Measurements from ENCODE around the gene TAS1R1.
"Not testable (repeated sequence)": the region's sequence is repeated elsewhere in the genome, so short reads cannot be mapped to it uniquely, and the experiment has no call there.

The TAS1R1 gene

GRCh38 chr1:6592441-6592840 lies 37.3 kb downstream of the TAS1R1 start:
- no peak for DNase-seq

GRCh38 chr1:6592865-6593593 lies 37.9 kb downstream of the TAS1R1 start:
- no peak for DNase-seq

- no peak for DNase-seq
These were observed 38.7 kb downstream of the TAS1R1 start for GRCh38 chr1:6593810-6594209.

- DNase-seq = no peak
These were observed 40.1 kb downstream of the TAS1R1 start for GRCh38 chr1:6594977-6595740.

GRCh38 chr1:6596351-6596750 lies 41.2 kb downstream of the TAS1R1 start:
- no peak for DNase-seq

GRCh38 chr1:6596886-6597776 lies 42.0 kb downstream of the TAS1R1 start:
- DNase-seq = no peak

- DNase-seq = no peak
These were observed 42.6 kb downstream of the TAS1R1 start for GRCh38 chr1:6597777-6598131.

- peak; percentile 38 for DNase-seq
These were observed 44.3 kb downstream of the TAS1R1 start for GRCh38 chr1:6599141-6599975.

- DNase-seq = not testable (repeated sequence)
These were observed 44.9 kb downstream of the TAS1R1 start for GRCh38 chr1:6599991-6600390.

GRCh38 chr1:6600410-6601048 lies 45.4 kb downstream of the TAS1R1 start:
- no peak for DNase-seq

GRCh38 chr1:6601049-6601922 lies 46.2 kb downstream of the TAS1R1 start:
- peak; percentile 67 for DNase-seq

GRCh38 chr1:6601923-6602668 lies 47.0 kb downstream of the TAS1R1 start:
- no peak for DNase-seq

GRCh38 chr1:6602669-6603237 lies 47.6 kb downstream of the TAS1R1 start, which contains the start of gene KLHL21:
Gene KLHL21, minus strand, starts transcription at chr1:6602869. Its CDS starts 52 bp downstream, at chr1:6602817.
- peak; percentile 81 for DNase-seq

- peak; percentile 54 for DNase-seq
These were observed 48.3 kb downstream of the TAS1R1 start for GRCh38 chr1:6603238-6603914.

GRCh38 chr1:6603915-6604558 lies 48.9 kb downstream of the TAS1R1 start:
- DNase-seq = no peak

- DNase-seq = no peak
These were observed 57.7 kb downstream of the TAS1R1 start for GRCh38 chr1:6612641-6613360.

GRCh38 chr1:6613361-6614018 lies 58.4 kb downstream of the TAS1R1 start, which contains the start of gene PHF13:
Gene PHF13, plus strand, starts transcription at chr1:6613731. Its CDS starts 336 bp downstream, at chr1:6614067.
- DNase-seq = peak; percentile 99

Data from activated CD4-positive, alpha-beta T cell treated with anti-CD3 and anti-CD28 coated beads, Interleukin-2, amount 50 U/mL, for 1 hour (primary cell).